ENCODE data around the gene FAM83C.

GRCh38 chr20:35280523-35280922 lies 11.7 kb downstream of the FAM83C start:
- TF ChIP-seq CTCF (conservative IDR thresholded peaks at IDR 0.05; ENCODE audit: low read length) (no peak), EZH2phosphoT487 (IDR thresholded peaks at IDR 0.05; ENCODE audit: borderline replicate concordance, low read depth, low read length) (no peak)

Measured in OCI-LY7 (cell line).